HG03196 (cell line): ENCODE results near the gene ACSF2.

Experiments used
- ATAC-seq: cut with Tn5 transposase; IDR thresholded peaks from one replicate; pipeline ENCODE4 v1.9.1; 2021; ENCODE audit not compliant: unreplicated experiment

ACSF2 gene

DNA sequence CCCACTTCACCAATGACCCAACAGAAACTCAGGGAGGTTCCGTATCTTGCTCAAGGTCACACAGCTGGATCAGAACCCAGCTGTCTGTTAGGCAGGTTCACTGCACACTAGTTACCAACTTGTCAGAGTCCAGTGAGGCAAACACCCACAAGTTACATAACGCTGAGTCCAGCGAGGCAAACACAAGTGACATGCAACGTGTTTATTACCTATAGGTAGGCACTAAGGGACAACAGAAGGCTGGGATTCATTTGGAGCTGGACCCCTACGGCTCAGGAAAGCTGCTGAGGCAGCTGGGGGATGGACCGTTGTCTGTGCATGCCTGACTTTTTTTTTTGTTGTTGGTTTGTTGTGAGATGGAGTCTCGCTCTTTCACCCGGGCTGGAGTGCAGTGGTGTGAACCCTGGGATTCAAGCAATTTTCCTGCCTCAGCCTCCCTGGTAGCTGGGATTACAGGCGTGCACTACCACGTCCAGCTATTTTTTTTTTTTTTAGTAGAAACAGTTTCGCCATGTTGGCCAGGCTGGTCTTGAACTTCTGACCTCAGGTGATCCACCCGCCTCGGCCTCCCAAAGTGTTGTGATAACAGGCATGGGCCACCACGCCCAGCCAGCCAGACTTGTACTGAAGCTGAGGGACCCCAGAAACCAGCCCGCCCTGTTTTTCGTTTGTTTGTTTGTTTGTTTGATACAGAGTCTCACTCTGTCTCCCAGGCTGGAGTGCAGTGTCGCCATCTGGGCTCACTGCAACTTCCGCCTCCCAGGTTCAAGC, 50.7 kb downstream of the ACSF2 start:
- ATAC-seq, result no peak

DNA sequence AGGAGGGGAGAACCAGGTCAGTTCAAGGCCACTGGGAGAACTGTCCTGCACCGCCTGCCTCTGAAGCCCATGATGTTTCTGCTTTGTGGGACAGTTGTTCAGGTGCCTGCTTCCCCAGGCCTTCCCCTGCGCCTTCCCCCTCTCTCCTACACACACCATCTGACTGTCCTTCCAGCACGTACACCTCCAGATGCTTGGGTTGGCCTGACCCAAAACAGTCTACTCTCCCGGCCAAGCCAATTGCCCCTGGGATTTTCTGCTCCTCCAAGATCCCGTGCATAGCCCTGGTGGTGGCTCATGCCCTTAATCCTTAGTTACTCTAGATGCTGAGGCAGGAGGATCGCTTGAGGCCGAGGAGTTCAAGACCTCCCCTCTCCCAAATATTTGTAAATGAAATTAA, 52.0 kb downstream of the ACSF2 start:
- ATAC-seq, result no peak

DNA sequence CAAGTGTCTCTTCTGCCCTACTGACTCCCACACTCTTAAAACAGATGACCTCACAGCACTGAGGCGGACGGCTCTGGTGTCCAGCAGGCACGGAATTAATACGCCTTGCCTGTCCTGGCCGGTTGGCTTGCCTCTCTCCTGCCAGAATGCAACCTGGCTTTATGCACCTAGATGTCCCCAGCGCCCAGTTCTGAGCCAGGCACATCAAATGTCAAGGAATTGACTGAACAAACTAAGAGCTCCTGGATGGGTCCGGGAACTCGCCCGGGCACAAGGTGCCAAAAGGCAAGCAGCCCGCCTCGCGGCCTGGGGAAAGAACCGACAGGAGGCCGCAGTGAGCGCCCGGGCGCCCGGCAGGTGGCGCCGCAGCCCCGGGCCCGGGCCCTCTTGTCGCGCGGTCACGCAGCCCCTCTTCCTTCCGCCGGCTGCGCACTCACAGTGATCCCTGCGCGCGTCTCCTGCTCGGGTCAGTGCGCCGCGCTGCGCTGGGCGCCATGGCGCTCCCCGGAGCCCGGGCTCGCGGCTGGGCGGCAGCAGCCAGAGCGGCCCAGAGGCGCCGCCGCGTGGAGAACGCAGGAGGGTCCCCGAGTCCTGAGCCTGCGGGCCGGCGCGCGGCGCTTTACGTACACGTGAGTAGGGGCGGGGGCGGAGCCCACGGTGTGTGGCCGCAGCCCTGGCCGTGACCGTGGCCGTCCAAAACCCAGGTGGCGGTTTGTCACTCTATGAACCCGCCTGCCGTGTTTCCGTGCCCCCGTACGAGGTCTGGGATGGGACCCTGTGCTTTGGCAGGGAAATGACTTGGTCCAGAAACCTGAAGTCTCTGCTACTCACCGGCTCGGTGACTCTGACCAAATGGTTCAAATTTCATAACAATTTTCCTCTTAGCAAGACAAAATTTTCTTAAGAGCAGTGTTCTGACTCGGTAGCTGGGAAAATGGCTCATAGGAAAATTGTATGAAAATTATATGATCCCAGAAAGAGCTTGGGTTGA, 52.7 kb downstream of the ACSF2 start, which contains the start of gene RSAD1:
Gene RSAD1 (plus strand): TSS at position 470 of the 991 bp plus-strand sequence. CDS start 25 bp downstream, at position 495.
- peak; percentile 90 for ATAC-seq

DNA sequence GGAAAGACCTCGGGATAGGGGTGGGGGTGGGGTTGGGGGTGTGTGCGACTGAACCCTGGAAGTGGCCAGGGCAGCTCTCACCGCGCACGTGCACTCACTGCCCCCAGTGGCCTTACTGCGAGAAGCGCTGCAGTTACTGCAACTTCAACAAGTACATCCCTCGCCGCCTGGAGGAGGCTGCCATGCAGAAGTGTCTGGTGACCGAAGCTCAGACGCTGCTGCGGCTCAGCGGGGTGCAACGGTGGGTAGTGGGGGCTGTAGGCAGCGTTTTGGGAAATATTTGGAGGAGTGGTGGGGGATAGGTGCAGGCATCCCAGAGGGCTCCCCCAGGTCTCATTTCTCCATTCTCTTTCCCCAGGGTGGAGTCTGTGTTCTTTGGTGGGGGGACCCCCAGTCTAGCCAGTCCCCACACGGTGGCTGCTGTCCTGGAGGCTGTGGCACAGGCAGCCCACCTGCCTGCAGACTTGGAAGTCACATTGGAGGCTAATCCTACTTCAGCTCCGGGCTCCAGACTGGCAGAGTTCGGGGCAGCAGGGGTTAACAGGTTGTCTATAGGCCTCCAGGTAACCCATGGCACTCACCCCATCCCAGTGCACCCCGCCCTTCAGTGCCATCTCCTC, 53.6 kb downstream of the ACSF2 start:
- ATAC-seq, result no peak

DNA sequence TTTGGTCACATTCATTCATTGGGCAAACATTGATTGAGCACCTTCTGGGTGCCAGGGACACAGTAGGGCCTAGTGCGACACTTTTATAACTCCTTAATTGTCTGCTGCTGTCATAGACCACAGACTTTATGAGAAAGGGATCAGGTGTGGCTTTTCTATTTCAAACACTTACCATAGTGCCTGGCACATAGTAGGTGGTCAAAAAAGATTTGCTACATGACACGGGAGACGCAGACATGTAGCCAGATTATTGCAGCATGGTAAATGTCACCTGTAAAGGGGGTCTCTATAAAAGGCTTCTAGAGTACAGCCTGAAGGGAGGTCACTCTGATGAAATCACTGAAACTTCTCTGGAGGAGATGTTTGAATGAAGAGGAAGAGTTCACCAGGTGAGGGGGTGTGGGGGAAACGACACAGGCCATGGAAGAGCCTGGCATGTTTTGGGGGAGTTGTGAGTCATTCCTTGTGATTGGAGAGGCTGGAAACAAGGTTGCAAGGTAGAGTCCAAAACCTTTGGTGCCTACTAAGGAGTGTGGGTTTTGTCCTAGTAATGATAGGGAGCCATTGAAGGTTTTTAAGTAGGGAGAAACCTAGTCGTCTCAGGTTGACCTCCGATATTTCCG, 54.2 kb downstream of the ACSF2 start:
- ATAC-seq, result no peak

DNA sequence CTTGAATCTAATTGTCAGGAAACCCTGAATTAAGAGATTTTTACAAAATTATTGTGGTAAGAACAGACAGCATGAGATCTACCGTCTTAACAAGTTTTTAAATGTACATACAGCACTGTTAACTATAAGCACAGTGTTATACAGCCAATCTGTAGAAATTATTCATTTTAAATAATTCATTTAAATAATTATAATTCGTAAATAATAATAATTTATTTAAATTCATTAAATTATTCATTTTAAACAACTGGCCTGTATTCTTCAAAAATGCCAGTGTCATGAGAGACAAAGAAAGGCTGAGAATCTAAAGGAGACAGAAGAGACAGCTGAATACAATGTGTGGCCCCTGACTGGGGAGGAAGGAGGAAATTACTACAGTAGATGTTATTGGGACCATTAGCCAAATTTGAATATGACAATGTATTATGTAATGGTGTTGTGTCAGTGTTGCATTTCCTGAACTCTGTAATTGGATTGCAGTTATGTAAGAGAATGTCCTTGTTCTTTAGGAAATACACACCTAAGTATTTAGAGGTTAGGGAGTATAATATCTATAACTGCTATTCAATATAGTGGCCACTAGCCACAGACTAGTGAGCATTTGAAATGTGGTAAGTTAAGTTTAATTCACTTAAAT, 55.0 kb downstream of the ACSF2 start:
- no peak for ATAC-seq

DNA sequence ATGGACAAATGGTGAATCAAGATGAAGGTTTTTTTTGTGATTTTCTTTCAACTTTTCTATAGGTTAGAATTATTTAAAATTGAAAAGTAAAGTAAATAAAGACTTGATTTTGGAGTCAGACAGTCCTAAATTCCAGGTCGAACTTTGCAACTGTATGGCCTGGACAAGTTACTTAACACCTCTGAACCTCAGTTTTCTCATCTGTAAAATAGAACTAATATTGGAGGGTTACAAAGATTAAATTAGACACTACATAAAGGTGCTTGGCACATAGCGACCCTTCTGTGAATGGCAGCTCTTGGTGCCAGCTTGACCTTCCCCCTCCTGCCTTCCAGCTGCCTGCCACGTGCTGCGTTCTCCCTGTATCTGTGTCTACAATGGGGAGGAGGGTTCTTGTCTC, 55.6 kb downstream of the ACSF2 start:
- no peak for ATAC-seq

DNA sequence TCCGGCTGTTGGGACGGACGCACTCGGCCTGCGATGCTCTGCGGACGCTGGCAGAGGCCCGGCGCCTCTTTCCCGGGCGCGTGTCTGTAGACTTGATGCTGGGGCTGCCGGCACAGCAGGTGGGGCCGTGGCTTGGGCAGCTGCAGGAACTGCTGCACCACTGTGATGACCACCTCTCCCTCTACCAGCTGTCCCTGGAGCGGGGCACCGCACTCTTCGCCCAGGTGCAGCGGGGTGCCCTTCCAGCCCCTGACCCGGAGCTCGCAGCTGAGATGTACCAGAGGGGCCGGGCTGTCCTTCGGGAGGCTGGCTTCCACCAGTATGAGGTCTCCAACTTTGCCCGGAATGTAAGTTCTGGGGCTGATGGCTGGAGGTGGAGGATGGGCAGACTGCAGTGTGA, 56.1 kb downstream of the ACSF2 start:
- no peak for ATAC-seq

DNA sequence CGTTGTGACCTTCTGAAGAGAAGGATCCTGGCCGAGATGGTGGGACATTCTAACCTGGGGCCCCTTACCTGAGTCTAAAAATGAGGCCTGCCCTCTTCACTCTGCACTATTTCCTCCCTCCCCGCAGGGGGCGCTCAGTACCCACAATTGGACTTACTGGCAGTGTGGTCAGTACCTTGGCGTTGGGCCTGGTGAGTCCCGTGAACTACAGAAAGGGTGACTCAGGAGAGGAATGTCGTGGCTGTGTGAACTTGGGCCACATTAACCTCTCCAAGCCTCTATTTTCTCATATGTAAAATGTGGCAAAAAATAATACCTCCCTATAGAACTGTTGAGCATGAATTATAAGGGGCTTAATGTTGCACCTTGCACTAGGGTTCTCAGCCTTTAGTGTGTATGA, 56.5 kb downstream of the ACSF2 start:
- no peak for ATAC-seq

DNA sequence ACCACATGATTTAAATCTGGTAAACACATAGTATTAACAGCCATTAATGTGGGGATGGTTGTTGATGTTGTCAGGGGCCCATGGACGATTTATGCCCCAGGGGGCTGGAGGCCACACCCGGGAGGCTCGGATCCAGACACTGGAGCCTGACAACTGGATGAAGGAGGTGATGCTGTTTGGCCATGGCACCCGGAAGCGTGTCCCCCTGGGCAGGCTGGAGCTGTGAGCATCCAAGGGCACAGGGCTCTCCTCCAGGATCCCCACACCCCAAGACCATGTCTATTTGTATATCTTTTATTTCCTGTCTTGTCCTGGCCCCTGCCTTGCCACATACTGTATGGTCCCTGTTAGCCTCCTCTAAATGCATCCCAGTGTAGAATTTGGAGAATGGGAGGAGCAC, 57.2 kb downstream of the ACSF2 start:
- ATAC-seq, result no peak

DNA sequence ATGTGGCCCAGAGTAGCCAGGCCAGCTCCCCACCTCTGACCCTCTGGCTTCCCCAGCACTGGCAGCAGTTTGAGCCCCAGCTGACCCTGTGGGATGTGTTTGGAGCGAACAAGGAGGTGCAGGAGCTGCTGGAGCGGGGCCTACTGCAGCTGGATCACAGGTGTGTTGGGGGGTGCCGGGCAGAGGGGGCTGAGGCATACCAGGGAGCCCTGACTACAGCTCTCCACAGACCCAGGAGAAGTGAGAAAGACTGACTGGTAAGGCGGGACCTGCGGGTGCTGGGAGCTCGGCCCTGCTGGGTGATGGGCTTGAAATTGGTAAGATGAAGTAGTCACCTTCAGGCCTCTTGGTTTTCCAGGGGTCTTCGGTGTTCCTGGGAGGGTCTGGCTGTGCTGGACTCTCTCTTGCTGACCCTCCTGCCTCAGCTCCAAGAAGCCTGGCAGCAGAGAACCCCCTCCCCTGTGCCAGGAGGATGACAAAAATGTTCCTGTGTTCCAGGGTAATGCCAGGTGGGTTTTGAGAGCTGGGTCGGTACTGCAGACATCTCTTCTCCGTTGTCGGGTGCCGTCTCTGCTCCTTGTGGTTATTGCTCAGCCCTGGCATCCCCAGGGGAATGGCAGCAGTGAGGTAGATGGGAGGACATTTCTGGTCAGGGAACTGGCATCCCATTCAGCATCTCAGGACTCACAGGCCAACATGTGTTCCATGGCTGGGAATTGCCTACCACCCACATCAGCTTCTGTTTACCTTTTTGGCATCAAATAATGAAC, 58.6 kb downstream of the ACSF2 start:
- no peak for ATAC-seq

DNA sequence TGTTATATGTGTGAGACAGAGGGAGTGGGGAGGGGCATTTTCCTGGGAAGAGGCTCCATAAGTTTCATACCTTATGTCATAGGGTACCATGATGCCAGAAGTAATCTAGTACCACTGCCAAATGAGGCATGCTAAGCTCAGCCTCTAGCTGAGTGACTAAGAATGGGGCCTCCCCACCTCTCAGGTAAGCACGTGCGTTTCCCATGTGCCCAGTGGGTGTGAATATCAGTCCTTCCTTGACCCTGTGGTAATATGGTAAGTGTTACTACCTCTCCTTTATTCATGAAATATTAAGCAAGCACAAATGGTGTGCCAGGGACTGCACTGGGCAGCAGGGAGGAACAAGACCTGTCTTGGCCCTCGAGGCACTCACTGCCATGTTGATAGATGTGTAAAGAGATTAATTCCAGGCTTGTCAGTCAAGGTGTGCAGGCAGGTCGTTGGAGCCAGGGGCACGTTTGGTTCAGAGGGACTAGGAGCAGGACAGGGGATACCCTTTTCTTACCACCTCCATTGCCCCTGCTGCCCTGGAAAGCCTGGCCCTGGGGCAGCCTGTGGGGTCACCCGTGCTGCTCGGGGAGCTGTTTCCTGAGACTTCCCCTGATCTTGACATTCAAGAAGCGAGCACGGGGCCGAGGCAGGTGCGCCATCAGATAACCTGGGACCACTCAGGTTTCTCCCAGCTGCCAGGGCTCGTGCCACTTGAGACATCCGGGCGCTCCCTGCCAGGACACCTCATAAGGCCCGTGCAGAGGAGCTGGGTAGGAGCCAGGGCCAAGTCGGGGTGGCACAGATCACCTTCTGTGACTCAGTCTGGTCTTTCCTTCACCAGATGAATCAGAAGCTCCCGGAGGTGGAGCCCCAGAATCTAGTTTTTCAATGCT, 61.4 kb downstream of the ACSF2 start:
- ATAC-seq, result no peak

DNA sequence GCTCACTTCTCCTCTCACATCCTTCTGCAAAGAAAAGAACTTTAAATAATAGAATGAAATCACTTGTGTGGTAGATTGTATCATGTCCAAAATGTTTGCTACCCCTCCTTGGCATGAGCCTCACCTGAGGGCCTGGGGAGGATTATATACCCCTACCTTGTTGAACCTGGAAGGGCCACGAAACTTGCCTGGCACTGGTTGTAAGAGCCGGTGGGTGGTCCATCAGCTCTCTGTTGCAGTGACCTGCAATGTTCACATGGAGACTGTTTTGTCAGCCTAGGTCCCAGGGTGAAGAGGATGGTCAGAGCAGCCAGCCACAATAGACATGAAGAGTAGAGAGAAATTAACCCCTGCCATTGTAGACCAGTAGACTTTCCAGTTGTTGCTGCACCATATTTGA, 62.9 kb downstream of the ACSF2 start:
- ATAC-seq, result no peak

DNA sequence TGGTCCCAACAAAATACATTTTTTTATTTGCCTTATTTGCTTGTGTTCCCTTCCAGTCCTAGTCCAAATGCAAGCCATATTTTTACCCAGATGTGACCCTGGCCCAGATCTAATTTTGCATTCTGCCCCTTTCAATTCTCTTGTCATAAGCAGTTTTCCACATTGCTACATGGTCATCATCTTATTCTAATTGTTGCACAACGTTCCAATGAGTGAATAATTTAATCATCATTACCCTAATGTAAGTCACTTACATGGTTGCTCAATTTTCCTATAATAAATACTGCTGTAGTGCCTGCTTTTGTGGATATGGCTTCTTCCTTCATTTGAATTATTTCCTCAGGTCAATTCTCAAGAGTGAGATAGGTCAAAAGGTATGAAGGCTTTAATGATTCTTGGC, 65.5 kb downstream of the ACSF2 start:
- ATAC-seq, result no peak

DNA sequence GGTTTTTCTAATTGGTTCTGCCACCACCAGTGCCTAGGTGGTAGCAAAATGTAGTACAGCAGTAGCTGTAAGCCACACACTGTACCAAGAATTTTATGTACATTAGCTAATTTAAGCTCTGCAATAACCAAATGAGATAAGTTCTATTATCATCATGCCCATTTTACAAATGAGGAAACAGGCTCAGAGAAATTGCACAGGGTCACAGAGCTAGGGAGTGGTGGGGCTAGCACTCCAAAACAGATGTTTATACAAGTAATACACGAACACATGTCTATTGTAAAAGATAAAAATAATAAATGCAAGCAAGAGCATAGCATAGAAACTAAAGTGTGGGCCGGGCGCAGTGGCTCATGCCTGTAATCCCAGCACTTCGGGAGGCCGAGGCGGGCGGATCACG, 66.2 kb downstream of the ACSF2 start:
- no peak for ATAC-seq

DNA sequence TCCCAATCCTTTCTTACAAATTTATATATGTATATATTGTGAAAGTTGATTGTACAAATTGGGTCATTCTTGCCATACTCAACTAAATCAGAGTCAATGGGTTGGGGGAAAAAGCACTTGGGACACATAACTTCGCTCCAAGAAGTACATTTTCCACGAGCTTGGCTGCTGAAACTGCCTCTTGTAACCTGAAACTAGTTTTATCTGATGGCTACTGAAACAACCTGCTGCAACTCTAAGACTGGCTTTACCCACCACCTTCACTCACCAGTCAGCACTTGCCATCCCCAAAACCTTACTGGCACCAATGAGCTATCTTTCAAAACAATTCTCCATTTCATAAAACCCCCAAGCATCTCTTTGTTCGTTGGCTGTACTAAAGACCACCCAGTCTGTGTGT, 67.7 kb downstream of the ACSF2 start:
- ATAC-seq, result no peak

DNA sequence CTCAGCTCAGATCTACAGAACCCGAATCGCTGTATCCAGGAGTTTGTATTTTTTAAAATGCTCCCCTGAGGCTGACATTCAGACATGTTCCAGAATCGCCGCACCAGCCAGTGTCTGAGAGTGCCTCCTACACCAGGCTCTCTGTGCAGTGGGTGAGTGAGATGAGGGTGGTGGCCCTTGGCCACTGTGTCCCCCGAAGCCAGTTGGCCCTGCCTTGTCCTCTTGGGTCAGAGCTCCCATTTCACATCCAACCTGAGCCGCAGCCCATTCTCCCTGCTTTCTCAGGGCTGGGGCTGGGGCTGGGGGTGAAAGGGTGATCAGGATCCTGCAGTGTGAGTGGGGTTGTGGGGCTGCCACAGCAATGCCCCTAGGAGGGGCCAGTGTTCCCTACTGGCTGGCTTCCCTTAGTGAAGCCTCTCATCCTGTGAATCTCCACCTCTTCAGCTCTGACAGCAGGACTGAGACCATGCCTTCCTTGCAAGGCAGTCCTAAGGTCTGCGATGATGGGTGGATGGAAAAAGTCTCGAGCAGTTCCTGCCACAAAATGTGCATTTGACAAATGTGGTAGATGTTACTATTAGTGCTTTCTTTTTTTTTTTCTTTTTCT, 69.3 kb downstream of the ACSF2 start:
- no peak for ATAC-seq

DNA sequence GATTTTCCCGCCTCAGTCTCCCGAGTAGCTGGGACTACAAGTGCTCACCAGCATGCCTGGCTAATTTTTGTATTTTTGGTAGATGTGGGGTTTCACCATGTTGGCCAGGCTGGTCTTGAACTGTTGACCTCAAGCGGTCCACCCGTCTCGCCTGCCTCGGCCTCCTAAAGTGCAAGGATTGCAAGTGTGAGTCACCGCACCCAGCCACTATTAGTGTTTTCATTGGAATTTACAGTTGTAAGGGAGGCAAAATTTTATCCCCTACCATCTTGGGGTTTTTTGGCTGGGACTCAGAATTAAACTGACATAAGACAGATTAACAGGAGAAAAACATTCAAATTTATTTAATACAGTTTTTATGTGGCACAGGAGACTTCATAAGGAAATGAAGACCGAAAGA, 69.9 kb downstream of the ACSF2 start:
- ATAC-seq, result no peak
